Fibroblast of the aortic adventitia (primary cell): ENCODE measurements around the gene TUBGCP6. TPM values are rescaled to one million over a fixed set of nuclear protein-coding genes. Genes with fewer than 3 reads are reported as not detected.

Experiments used
- DNase-seq: peaks from one replicate; pipeline ENCODE4 v3.0.0-alpha.2; 2010; ENCODE audit warnings: low read depth
- H3K4me3 ChIP-seq: 2 replicates; pipeline ENCODE4 v1.5.1; 2011; ENCODE audit warnings: low read depth, mild to moderate bottlenecking, control low read depth, low read length, moderate library complexity
- CTCF ChIP-seq: IDR thresholded peaks from 2 replicates; pipeline ENCODE4 v1.5.1; 2011; ENCODE audit warnings: mild to moderate bottlenecking, low read length, control low read depth, inconsistent platforms; ENCODE audit not compliant: insufficient read depth
- total RNA-seq: library from RNA; depleted of rRNA; stranded (reverse); fragments of >200 nt; gene quantifications from 2 replicates; pipeline ENCODE4 v1.2.3, GENCODE V29; 2012; ENCODE audit warnings: low replicate concordance

TUBGCP6 gene
- total RNA-seq, 1 donor = 23.6 TPM

GRCh38 chr22:50218153-50218995 lies 26.4 kb downstream of the TUBGCP6 start:
- H3K4me3 ChIP-seq = no peak overlapping the region
- TF ChIP-seq CTCF = no peak
- DNase-seq = no peak

GRCh38 chr22:50217543-50218152 lies 27.2 kb downstream of the TUBGCP6 start:
- no peak for TF ChIP-seq CTCF
- no peak overlapping the region for H3K4me3 ChIP-seq
- DNase-seq = no peak

- no peak overlapping the region for H3K4me3 ChIP-seq
- no peak for DNase-seq
- TF ChIP-seq CTCF = no peak
Measured at GRCh38 chr22:50216684-50217520, 27.9 kb downstream of the TUBGCP6 start.

- TF ChIP-seq CTCF = no peak
- H3K4me3 ChIP-seq = no peak overlapping the region
- no peak for DNase-seq
Measured at GRCh38 chr22:50216055-50216683, 28.7 kb downstream of the TUBGCP6 start.

GRCh38 chr22:50215297-50216054 lies 29.3 kb downstream of the TUBGCP6 start:
- H3K4me3 ChIP-seq = no peak overlapping the region
- no peak for TF ChIP-seq CTCF
- no peak for DNase-seq

GRCh38 chr22:50213263-50213662 lies 31.6 kb downstream of the TUBGCP6 start:
- H3K4me3 ChIP-seq = no peak overlapping the region
- DNase-seq = no peak
- no peak for TF ChIP-seq CTCF
